OCI-LY7 (cell line): ENCODE measurements around the gene FMN1.

Experiments
- CTCF ChIP-seq: fragments of 200-600 bp; sonication (generic); conservative IDR thresholded peaks from 2 replicates; pipeline ENCODE4 v1.5.1; 2014; ENCODE audit warnings: mild to moderate bottlenecking, antibody characterized with exemption, low read length, moderate library complexity, mixed read lengths
- EZH2phosphoT487 ChIP-seq: fragments of 200-600 bp; sonication (generic); IDR thresholded peaks from 2 replicates; pipeline ENCODE4 v1.6.1; 2018; ENCODE audit warnings: low read depth, borderline replicate concordance, mild to moderate bottlenecking, mixed run types, antibody characterized with exemption, low read length, moderate library complexity, mixed read lengths

- TF ChIP-seq CTCF (no peak), EZH2phosphoT487 (no peak)
These were observed 327.8 kb downstream of the FMN1 start for GRCh38 chr15:32866454-32867312.
